GM18519 (cell line): ENCODE data around the gene TEKT1.

Source experiments
- ATAC-seq: cut with Tn5 transposase; IDR thresholded peaks from one replicate; pipeline ENCODE4 v1.9.1; 2021; ENCODE audit warnings: mild to moderate bottlenecking, moderate library complexity; ENCODE audit not compliant: unreplicated experiment, low FRiP score

Gene TEKT1

DNA sequence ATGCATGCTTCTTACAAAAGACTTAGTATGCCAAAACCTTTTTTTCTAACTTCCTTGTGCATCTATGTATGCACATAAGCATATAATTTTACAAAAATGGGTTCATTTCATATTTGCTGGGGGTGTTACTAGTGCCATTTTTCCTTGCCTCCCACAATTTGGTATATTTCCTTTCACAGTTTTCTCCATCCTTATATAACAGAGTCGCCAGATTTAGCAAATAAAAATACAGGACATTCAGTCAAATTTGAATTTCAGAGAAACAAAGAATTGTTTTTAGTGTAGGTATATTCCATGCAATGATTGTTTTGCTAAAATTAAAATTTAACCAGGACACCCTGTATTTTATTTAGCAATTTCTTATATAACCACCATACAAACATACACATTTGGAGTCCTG is 59.5 kb downstream of the TEKT1 start:
- ATAC-seq, result no peak

- ATAC-seq, result no peak
Measured at GRCh38 chr17:6768447-6768846, 63.1 kb downstream of the TEKT1 start.

- ATAC-seq, result no peak
Measured at GRCh38 chr17:6761779-6762178, 69.8 kb downstream of the TEKT1 start.

DNA sequence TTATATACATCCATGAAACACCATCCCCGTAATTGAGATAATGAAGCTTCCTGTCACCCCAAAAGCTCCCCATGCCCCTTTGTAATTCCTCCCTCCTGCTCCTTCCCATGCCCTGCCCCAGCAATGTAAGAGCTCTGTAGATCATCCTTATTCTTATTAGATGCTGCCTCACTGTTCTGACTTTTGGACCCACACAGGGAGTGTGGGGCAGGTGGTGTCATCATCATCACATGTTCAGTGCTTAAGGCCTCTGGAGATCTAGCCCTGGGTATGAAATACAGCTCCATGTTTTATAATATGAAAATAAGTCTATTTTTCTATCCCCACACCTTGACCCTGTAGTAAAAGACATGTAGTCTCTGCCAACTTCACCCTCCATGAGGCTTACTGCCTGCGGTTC is 73.8 kb downstream of the TEKT1 start:
- ATAC-seq, result no peak

GRCh38 chr17:6756425-6757031 is 75.0 kb downstream of the TEKT1 start:
- ATAC-seq, result no peak

- no peak for ATAC-seq
Measured at GRCh38 chr17:6755731-6756184, 75.8 kb downstream of the TEKT1 start, which contains the start of gene XAF1. Gene XAF1 (plus strand): TSS chr17:6756046. CDS start chr17:6756079, 33 bp downstream.

DNA sequence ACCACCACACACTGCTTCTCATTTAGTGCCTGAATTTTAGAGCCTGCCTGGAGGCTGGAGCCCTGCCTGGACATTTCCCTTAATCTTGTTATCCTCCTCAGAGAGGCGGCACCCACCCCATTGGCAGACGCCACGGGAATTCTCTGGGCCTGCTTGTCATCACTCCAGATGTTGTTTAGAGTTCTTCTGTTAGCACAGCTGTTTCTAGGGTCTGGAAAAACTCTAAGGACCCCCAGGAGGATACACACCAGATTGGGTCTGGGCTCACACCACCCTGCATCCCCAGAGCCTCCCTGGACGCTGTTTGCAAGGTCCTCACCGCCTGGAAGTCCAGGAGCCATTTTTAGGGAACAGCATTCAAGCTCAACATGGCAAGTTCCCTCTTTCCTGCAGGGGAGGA is 76.2 kb downstream of the TEKT1 start:
- no peak for ATAC-seq

DNA sequence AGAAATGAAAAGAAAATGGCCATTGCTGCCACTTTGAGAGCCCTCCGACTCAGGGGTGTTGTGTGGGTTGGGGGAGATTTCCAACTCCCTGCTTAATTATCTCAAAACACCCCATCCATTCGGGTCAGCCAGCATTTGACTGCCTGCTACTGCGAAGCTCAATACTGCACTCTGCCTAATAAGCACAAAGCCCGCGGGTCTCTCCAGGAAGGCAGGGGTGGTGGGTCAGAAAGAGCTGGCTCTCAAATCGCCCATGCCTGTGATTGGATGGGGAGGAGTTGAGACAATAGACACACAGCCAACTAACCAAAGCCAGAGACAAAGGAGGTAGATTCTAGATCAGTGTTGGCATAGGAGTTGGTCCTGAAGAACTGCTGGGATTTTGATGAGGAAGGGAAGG is 78.0 kb downstream of the TEKT1 start:
- ATAC-seq, result no peak

- ATAC-seq, result no peak
Measured at GRCh38 chr17:6753006-6753445, 78.5 kb downstream of the TEKT1 start.

- ATAC-seq, result no peak
Measured at GRCh38 chr17:6752068-6752909, 79.2 kb downstream of the TEKT1 start.

GRCh38 chr17:6749519-6749918 is 82.0 kb downstream of the TEKT1 start:
- no peak for ATAC-seq

DNA sequence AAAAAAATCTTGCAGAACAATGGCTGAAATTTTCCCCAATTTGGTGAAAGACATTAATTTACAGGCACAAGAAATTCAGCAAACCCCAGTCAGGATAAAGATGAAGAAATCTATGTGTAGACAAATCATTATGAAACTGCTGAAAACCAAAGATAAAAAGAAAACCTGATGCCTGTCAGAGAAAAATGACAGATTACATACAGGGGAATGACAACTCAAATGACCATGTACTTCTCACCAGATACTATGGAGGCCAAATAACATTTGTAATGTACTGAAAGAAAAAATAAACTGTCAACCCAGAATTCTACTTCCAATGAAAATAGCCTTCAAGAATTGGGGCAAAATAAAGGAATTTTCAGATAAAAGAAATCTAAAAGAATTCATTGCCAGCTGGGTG is 82.9 kb downstream of the TEKT1 start:
- ATAC-seq, result no peak
